Raji (cell line): ENCODE measurements around the gene WDR3.

ENCODE experiments used
- POLR2A ChIP-seq: IDR thresholded peaks from 2 replicates; pipeline ENCODE4 v1.6.1; 2011; ENCODE audit warnings: low read depth, low read length, control low read depth; ENCODE audit not compliant: insufficient read depth

The WDR3 gene

DNA sequence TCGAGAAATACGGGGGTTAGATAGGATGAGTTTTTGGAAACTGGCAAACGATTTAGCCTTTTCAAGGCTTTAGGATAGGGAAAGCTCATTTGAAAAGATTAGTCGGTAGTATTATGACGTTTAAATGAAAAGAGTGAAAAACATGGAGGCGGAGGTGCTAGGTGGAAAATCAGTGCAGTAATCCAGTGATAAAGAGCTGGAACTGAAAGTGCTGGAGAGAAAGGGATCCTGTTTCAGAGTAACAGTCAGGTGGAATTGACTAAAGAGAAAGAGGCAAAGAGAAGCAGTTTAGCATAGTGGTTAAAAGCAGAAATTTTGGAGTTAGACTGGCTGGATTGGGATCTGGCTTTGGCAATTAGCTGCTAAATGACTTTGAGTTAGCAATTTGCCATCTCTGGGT is 945 bp downstream of the WDR3 start:
- TF ChIP-seq POLR2A: no peak

DNA sequence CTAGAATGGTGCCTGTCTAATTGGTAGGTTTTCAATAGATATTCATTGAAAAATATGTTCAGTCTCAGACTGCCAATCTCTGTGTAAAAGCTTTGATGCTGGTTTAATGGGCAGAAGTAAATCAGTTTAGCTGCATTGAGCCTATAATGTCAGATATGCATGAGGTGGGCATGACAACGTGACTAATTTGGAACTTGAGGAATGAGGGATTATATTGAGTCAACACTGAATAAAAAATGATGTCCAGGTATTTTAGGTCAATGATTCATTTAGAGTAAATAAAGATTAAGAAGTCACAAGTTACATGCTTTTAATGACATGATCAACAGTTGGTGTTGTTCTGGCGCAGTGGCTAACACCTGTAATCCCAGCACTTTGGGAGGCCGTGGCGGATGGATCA is 3.0 kb downstream of the WDR3 start:
- no peak for TF ChIP-seq POLR2A

DNA sequence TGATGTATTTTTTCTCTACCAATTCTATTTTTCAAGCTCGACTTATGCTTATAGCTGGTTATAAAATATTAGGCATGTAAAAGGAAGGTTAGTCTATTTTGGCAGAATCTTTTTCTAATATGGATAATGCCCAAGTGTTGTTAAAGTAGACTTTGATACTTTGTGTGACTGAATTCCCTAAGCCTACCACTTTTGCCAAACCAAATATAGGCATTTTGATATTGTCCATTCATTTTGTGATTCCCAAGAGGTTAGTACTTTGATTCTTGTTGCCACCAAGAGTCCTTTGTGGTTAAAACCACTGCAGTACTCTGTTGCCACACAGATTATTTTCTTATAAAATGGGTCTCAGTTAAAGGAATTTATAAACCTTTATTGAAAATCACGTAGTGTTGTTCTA is 4.2 kb downstream of the WDR3 start:
- no peak for TF ChIP-seq POLR2A

DNA sequence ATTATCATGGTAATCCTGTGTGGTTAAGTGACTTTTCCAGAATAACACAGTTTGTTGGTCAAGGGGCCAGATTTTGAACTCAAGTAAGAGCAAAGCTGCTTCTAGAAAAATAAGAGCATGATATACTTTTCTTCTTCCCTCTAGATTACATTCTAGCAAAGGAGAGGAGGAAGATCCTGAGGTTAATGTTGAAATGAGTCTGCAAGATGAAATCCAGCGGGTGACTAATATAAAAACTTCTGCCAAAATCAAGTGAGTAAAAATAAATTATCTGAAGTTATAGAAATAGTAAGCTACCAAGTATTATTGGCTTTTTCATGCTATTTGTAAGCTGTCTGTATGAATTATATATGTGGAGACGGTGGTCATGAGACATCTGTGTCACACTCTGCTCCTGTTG is 12.8 kb downstream of the WDR3 start:
- no peak for TF ChIP-seq POLR2A

DNA sequence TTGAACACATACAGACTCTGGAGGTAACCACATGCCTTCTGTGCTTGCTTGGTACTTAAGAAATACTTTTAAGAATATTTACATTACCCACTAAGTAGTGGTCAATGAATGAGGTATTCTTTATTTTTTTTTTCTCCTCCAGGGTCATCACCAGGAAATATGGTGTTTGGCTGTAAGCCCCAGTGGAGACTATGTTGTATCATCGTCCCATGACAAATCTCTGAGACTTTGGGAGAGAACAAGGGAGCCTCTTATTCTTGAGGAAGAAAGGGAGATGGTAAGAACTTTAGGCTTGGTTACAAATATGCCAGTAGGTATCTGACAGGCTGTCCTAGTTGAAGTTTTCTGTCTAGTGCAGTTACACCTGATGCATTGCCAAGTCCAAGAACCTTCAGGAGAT is 22.8 kb downstream of the WDR3 start:
- no peak for TF ChIP-seq POLR2A

DNA sequence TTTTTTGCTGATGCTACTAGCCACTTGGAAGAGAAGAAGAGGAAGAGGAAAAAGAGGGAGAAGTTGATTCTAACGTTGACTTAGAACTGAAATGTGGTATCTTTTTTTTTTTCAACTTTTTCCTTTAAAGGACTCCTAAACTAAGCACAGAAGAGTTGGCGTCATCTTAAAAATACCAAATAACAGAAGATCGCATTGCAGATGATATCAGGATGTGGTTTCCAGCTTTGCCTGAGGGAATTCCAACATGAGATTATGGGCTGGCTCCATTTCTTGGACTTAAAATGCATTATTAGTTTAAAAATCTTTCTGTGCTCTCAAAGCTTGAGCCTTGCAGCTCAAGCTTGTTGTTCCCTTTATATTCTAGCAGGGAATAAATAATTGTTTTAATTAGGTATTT is 29.8 kb downstream of the WDR3 start:
- TF ChIP-seq POLR2A: no peak

DNA sequence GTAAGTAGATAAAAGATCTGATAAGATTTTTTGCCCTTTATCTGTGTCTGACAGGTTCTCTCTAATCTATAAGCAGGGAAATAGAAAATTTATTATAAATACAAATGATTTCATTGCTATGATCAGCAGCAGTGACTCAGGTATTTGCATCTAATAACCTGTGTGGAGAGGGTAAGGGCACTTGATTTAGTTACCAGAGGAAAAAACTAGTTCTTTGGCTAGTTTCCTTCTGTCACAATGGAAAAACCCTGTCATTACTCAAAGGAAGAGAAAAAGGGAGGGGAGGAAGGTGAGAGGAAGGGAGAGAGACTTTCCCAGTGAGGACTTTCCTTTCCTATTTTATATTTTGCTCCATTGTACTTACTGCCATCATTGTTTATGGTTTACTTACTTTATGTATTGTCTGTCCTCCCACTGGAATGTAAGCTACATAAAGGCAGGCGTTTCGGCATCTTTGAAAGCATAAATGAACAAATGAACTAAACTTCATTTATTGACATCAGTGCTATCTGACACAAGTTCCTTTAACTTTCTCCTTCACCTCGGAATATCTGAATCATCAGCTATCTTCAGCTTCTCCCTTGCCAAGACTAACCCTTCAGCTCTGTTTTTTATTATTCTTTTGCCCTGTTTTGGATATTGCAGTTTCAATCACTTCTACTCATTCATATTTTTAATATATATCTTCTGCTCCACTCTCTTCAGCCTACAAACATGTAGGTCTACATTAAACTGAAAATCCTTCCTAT is 34.9 kb downstream of the WDR3 start:
- no peak for TF ChIP-seq POLR2A

DNA sequence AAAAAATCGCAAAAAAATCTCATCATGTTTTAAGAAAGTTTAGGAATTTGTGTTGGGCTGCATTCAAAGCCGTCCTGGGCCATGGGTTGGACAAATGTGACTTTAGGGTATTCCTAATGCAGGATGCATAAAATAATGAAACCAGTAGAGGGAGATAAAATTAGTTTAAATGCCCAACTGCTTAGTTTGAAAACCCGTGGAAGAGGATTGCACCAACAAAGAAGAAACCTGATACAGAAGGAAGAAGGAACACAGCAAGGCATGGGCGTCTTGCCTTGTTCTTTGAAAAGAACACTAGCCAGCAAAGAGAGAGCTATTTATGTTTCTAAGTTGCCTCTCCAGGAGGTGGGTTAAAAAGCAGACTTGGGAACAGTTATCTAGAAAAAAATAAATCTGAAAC is 37.9 kb downstream of the WDR3 start:
- no peak for TF ChIP-seq POLR2A

DNA sequence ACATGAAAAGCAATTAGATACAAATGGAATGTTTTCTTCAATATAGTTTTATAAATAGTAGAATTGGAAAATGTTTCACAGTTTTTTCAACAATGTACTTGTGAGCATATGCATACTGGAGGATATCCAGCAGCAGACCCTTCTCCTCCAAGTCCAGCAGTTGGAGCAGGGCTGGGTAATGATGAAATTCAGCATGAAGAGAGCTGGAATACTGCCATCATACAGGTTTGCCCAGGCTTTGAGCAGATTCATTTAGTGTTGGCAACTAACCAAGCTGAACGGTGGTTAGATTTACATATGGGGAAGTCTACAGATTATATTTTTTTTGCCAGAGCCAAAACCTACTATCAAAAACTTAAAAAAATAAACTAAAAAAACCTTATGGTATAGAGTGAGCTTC is 38.3 kb downstream of the WDR3 start:
- TF ChIP-seq POLR2A: no peak

DNA sequence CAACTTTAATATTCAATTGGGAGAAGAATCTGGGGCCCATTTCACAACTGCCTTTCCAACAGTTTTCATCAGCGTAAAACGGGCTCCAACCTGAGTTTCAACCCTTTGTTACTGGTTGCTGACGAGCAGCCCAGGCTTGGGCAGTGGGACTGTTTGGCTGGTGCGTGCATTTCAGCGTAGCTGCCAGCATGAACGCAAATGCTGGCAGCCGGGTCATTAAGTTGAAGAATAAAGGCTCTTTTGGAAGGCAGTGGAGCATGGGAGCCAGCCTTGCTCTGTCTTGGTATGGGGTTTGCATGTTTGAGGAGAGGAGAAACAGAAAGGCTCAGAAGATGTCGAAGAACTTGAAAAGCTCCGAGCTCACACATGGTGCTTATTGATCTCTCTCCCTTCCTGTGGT is 40.7 kb downstream of the WDR3 start:
- TF ChIP-seq POLR2A: no peak

DNA sequence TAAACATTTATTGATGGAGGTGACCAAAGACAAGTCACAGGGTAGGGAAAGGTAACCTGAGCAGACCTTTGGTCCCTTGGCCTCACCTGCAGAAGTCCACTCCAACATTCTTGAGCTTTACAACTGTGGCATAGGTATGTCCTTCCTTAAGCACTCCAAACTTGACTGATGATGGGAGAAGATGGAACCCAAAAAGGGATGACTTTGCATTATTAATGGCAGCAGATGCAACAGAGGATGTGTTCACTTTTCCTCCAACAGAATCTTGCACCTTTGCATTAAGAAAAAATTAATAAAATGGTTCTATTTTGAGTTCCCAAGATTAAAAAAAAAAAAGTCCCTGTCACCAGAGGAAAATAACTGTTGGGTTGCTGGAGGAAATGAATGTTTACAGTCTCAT is 42.2 kb downstream of the WDR3 start:
- no peak for TF ChIP-seq POLR2A

DNA sequence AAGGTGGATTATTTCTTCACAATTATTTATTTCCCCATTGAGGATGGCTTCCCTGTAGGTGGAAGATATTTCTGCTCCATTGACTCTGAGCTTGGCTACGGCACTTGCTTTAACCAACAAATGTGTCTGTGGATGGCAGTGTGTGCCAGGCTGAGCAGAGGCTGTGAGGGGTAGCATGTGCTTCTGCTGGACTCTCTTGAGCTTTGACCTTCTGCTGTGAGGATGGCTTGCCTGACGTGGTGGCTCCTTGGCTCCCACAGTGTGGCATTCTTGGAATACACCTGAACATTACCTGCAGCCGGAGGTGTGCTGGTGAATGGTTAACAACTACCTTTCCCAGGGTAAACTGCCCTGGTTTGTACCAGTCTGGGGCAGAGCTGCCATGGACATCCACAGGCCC is 46.8 kb downstream of the WDR3 start:
- no peak for TF ChIP-seq POLR2A

DNA sequence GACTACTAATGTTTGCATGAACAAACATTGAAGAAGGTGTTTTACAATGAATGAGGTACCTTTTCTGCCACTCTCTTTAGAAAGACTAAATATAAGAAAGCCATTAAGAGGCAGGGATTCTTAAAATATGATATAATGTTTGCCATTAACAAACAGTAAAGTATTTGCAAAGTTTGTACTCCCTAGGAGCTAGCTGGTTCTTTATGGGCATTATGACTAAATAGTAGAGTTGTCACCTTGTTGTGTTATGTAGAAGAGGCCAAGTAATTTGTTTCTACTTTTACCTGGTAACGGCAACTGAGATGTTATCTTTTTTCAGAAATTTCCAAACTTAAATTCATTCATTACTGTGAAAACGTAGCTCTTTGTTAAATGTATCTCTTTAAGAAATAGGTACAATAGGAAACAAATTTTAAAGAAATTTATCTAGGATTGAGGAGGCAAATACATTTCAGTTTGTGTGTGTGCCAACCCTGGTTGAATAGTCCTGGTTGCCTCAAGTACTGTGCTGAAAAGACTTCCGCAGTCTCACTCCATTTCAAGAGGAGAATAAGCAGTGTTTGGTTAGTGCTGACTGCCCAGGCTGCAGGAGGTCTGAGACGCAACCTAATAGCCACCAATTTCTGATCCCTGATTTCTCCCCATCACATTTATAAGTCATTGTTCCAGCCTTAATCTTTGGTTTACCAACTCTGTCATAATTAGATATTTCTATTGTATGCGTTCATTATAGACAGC is 52.1 kb downstream of the WDR3 start:
- no peak for TF ChIP-seq POLR2A

DNA sequence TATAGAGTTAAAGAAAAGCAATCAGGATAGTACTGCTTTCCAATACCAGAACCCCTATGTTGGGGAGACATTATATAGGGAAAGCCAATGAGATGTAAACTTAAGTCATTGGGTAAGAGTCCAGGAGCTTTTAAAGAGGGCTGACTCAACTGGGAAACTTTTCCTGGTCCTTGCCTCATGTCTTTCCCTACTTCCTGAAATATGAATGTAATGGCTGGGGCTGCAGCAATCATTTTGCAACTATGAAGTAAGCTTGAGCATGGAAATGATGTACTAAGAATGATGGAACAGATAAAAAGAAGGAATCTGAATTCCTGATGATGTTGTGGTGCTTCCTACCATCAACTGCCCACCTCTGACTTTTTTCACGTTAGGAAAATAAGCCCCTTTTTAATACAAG is 55.7 kb downstream of the WDR3 start:
- TF ChIP-seq POLR2A: no peak

DNA sequence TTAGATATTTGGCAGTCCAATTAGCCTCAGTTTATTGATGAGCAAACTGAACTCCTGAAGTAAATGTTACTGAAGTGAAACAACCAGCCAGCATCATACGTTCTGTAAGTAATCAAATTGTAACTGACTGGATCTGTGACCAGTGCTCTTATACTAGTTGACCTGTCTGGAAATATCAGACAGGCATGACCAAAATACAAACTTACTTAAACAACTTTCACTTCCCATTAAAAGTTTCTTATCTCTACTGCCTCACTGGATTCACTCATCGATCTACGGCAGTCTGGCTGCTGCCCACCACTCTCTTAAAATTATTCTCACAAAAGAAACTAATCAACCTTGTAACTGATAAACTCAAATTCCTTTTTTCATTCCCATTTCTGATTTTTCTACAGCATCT is 56.4 kb downstream of the WDR3 start:
- no peak for TF ChIP-seq POLR2A

DNA sequence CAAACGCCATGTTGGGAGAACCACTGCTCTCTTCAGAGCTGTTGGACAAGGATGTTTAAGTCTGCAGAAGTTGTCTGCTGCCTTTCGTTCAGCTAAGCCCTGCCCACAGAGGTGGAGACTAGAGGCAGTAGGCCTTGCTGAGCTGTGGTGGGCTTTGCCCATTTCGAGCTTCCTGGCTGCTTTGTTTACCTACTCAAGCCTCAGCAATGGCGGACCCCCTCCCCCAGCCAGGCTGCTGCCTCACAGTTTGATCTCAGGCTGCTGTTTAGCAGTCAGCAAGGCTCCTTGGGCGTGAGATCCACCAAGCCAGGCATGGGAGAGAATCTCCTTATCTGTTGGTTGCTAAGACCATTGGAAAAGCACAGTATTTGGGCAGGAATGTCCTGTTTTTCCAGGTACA is 74.8 kb downstream of the WDR3 start:
- no peak for TF ChIP-seq POLR2A

DNA sequence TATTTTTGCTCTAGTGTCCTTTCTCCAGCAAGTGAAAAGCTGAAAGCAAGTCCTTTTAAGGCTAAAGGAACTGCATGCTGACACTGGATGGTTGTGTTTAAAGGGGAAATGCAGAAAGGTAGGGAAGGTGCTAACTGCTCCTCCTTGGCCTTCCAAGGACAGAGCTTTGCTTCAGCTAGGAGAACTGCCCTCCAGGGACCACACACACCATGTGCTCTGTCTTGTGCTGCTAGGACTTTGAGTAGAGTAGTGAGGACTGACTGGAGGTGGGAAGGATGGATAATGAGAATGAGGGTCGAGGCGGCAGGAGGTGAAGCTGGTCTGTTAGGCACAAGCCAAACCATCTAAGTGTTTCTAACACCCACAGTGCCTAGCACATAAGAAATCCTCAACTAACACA is 77.9 kb downstream of the WDR3 start:
- TF ChIP-seq POLR2A: no peak

DNA sequence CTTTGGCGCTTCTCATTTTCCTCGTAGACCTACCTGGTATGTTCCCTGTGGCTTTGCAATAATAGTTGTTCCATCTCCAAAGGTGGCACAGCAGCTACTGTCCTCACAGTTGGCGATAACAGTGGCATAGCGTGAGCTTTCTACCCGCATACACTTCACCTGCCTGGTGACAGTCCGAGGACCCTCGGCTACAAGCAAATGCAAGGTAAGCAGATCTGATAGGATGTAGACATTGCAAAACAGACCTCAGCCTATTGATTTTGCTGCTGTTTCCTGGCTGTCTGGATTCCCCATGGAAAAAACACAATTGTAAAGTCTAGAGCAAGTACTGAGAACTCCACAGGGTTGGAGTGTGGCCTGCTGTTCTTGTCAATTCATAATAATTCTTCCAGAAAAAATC is 78.5 kb downstream of the WDR3 start:
- TF ChIP-seq POLR2A: no peak
